ENCODE data around the gene INSC. TPM values are rescaled to one million over a fixed set of nuclear protein-coding genes. Genes with fewer than 3 reads are reported as not detected.

Gene INSC
- polyA plus RNA-seq, 1 donor from 2014 or later = 0.12 TPM

- Histone ChIP-seq H3K9me2 (ENCODE audit: insufficient read depth, low read length) (no peaks in the 10 kb centered on the region), H3K4me3 (ENCODE audit: low read length) (no peak overlapping the region), H3K79me2 (replicated peaks; ENCODE audit: insufficient read depth, low read length) (no peaks in the 10 kb centered on the region), H3F3A (ENCODE audit: insufficient read depth, low read length, poor library complexity, severe bottlenecking) (no peaks in the 10 kb centered on the region), H2AFZ (ENCODE audit: low read depth, low read length) (no peak overlapping the region), H3K4me2 (ENCODE audit: low read length) (no peak overlapping the region), H4K20me1 (ENCODE audit: insufficient read depth) (no peaks in the 10 kb centered on the region), H3K27me3 (ENCODE audit: insufficient read depth, low read depth, low read length) (peaks cover 4% of the 10 kb centered on the region), H3K27ac (ENCODE audit: low read length) (no peak overlapping the region), H3K9ac (ENCODE audit: low read length) (no peak overlapping the region), H3K9me3 (ENCODE audit: low read length) (no peaks in the 10 kb centered on the region), H3K36me3 (ENCODE audit: insufficient read depth, low read length) (no peaks in the 10 kb centered on the region)
- TF ChIP-seq RAD21 (conservative IDR thresholded peaks at IDR 0.05) = no peak
- no peak for TF ChIP-seq SMC3 (conservative IDR thresholded peaks at IDR 0.05; ENCODE audit: poor library complexity)
- TF ChIP-seq TAF1 (IDR thresholded peaks at IDR 0.05; ENCODE audit: low read depth) = no peak
- no peak for TF ChIP-seq POLR2AphosphoS5 (IDR thresholded peaks at IDR 0.05)
- TF ChIP-seq EP300 (conservative IDR thresholded peaks at IDR 0.05; ENCODE audit: poor library complexity, severe bottlenecking) = no peak
- no peak for TF ChIP-seq MXI1 (conservative IDR thresholded peaks at IDR 0.05; ENCODE audit: poor library complexity, severe bottlenecking)
- TF ChIP-seq REST (IDR thresholded peaks at IDR 0.05; ENCODE audit: borderline replicate concordance) = no peak
Observed at GRCh38 chr11:15109602-15110001, 5.1 kb upstream of the INSC start.

- Histone ChIP-seq H3K4me3 (ENCODE audit: low read length) (no peak overlapping the region), H3K27me3 (ENCODE audit: insufficient read depth, low read depth, low read length) (peaks cover 9% of the 10 kb centered on the region), H3K79me2 (replicated peaks; ENCODE audit: insufficient read depth, low read length) (no peaks in the 10 kb centered on the region), H2AFZ (ENCODE audit: low read depth, low read length) (no peak overlapping the region), H3K9ac (ENCODE audit: low read length) (no peak overlapping the region), H3K9me2 (ENCODE audit: insufficient read depth, low read length) (no peaks in the 10 kb centered on the region), H3F3A (ENCODE audit: insufficient read depth, low read length, poor library complexity, severe bottlenecking) (no peaks in the 10 kb centered on the region), H3K9me3 (ENCODE audit: low read length) (no peaks in the 10 kb centered on the region), H4K20me1 (ENCODE audit: insufficient read depth) (no peaks in the 10 kb centered on the region), H3K27ac (ENCODE audit: low read length) (no peak overlapping the region), H3K36me3 (ENCODE audit: insufficient read depth, low read length) (no peaks in the 10 kb centered on the region), H3K4me2 (ENCODE audit: low read length) (no peak overlapping the region)
- TF ChIP-seq CTCF (IDR thresholded peaks at IDR 0.05; ENCODE audit: poor library complexity, severe bottlenecking) (no peak), EZH2 (IDR thresholded peaks at IDR 0.05; ENCODE audit: borderline replicate concordance, insufficient read depth, low read length, poor library complexity, severe bottlenecking) (no peak), POLR2AphosphoS5 (IDR thresholded peaks at IDR 0.05) (no peak), REST (IDR thresholded peaks at IDR 0.05; ENCODE audit: borderline replicate concordance) (no peak), SMC3 (conservative IDR thresholded peaks at IDR 0.05; ENCODE audit: poor library complexity) (no peak), TAF1 (IDR thresholded peaks at IDR 0.05; ENCODE audit: low read depth) (no peak), RAD21 (conservative IDR thresholded peaks at IDR 0.05) (no peak), MXI1 (conservative IDR thresholded peaks at IDR 0.05; ENCODE audit: poor library complexity, severe bottlenecking) (no peak), EP300 (conservative IDR thresholded peaks at IDR 0.05; ENCODE audit: poor library complexity, severe bottlenecking) (no peak)
Observed at GRCh38 chr11:15111215-15111614, 3.5 kb upstream of the INSC start.
